Immature natural killer cell (primary cell): ENCODE results near the gene GMNN. TPM values are rescaled to one million over a fixed set of nuclear protein-coding genes. Genes with fewer than 3 reads are reported as not detected.

ENCODE experiments used
- DNase-seq, 3 donors: peaks; one replicate each; pipeline ENCODE4 v3.0.0; 2022; ENCODE audit warnings: mixed read lengths in 1 of 3
- H3K27ac Mint-ChIP-seq, 6 donors: one replicate each; pipeline ENCODE4 v1.8.0; 2020; ENCODE audit warnings: mixed read lengths in 6 of 6, mild to moderate bottlenecking in 5 of 6, inconsistent platforms in 4 of 6, moderate library complexity in 3 of 6
- H3K27me3 Mint-ChIP-seq, 3 donors: one replicate each; pipeline ENCODE4 v1.8.0; 2020 to 2021; ENCODE audit warnings: low read depth in 3 of 3, mild to moderate bottlenecking in 3 of 3, mixed read lengths in 3 of 3, moderate library complexity in 3 of 3, inconsistent platforms in 1 of 3
- H3K36me3 Mint-ChIP-seq, 3 donors: one replicate each; pipeline ENCODE4 v1.8.0; 2020; ENCODE audit warnings: mixed read lengths in 3 of 3, inconsistent platforms in 2 of 3, mild to moderate bottlenecking in 2 of 3
- H3K4me1 Mint-ChIP-seq, 2 donors: one replicate each; pipeline ENCODE4 v1.8.0; 2020; ENCODE audit warnings: inconsistent platforms in 2 of 2, mild to moderate bottlenecking in 2 of 2, mixed read lengths in 2 of 2, moderate library complexity in 1 of 2
- H3K4me3 Mint-ChIP-seq, 5 donors: one replicate each; pipeline ENCODE4 v1.8.0; 2020; ENCODE audit warnings: mild to moderate bottlenecking in 5 of 5, mixed read lengths in 5 of 5, inconsistent platforms in 3 of 5, moderate library complexity in 3 of 5
- H3K9me3 Mint-ChIP-seq, 6 donors: one replicate each; pipeline ENCODE4 v1.8.0; 2020; ENCODE audit warnings: mild to moderate bottlenecking in 6 of 6, mixed read lengths in 6 of 6, inconsistent platforms in 4 of 6, moderate library complexity in 3 of 6
- polyA plus RNA-seq, 3 donors: library from polyadenylated mRNA; unstranded; fragments of 300-500 nt; fragmentation: Illumina TruSeq; gene quantifications; one replicate each; pipeline ENCODE4 v1.2.3, GENCODE V29; 2021

The GMNN gene
- polyA plus RNA-seq, 3 donors from 2014 or later: 5.1 to 9.6 (median 5.2) TPM

GRCh38 chr6:24827970-24828369 lies 53.2 kb downstream of the GMNN start:
- Mint-ChIP-seq H3K27me3 (peaks cover 0 to 34% (median 2%) of the 10 kb centered on the region in 3 donors), H3K4me3 (no peak overlapping the region), H3K9me3 (no peaks in the 10 kb centered on the region), H3K36me3 (peaks cover 24 to 70% (median 54%) of the 10 kb centered on the region in 3 donors), H3K4me1 (peaks cover 16 to 49% of the 10 kb centered on the region in 2 donors), H3K27ac (peak overlapping the region in 5 of 6 donors; percentile 51 to 68 (median 64))
- DNase-seq: no peak

GRCh38 chr6:24829657-24830056 lies 54.9 kb downstream of the GMNN start:
- DNase-seq: no peak
- H3K27ac Mint-ChIP-seq: peak overlapping the region in 2 of 6 donors; percentile 49 to 59
- peaks cover 2 to 38% (median 6%) of the 10 kb centered on the region in 3 donors for H3K27me3 Mint-ChIP-seq
- no peak overlapping the region for H3K4me3 Mint-ChIP-seq
- no peaks in the 10 kb centered on the region for H3K9me3 Mint-ChIP-seq
- H3K36me3 Mint-ChIP-seq: peaks cover 29 to 76% (median 57%) of the 10 kb centered on the region in 3 donors
- peaks cover 22 to 51% of the 10 kb centered on the region in 2 donors for H3K4me1 Mint-ChIP-seq

GRCh38 chr6:24831771-24832716 lies 57.3 kb downstream of the GMNN start:
- H3K4me3 Mint-ChIP-seq: no peak overlapping the region
- H3K36me3 Mint-ChIP-seq: peaks cover 31 to 89% (median 61%) of the 10 kb centered on the region in 3 donors
- H3K27ac Mint-ChIP-seq: peak overlapping the region; percentile 28 to 89 (median 69)
- no peak for DNase-seq
- peaks cover 2 to 50% (median 12%) of the 10 kb centered on the region in 3 donors for H3K27me3 Mint-ChIP-seq
- peaks cover 33 to 66% of the 10 kb centered on the region in 2 donors for H3K4me1 Mint-ChIP-seq
- no peaks in the 10 kb centered on the region for H3K9me3 Mint-ChIP-seq

- Mint-ChIP-seq H3K27ac (peak overlapping the region; percentile 28 to 89 (median 69)), H3K9me3 (no peaks in the 10 kb centered on the region), H3K4me3 (no peak overlapping the region), H3K4me1 (peaks cover 36 to 65% of the 10 kb centered on the region in 2 donors), H3K36me3 (peaks cover 34 to 86% (median 54%) of the 10 kb centered on the region in 3 donors), H3K27me3 (peaks cover 2 to 56% (median 12%) of the 10 kb centered on the region in 3 donors)
- no peak for DNase-seq
These were observed 58.1 kb downstream of the GMNN start for GRCh38 chr6:24832794-24833193.

GRCh38 chr6:24833711-24834386 lies 59.1 kb downstream of the GMNN start:
- Mint-ChIP-seq H3K27ac (peak overlapping the region; percentile 67 to 89 (median 74)), H3K36me3 (peaks cover 39 to 83% (median 51%) of the 10 kb centered on the region in 3 donors), H3K27me3 (peaks cover 3 to 58% (median 12%) of the 10 kb centered on the region in 3 donors), H3K4me3 (no peak overlapping the region), H3K9me3 (no peaks in the 10 kb centered on the region), H3K4me1 (peaks cover 39 to 69% of the 10 kb centered on the region in 2 donors)
- no peak for DNase-seq

Other genes starting within 250 kb of the GMNN start
- gene KIAA0319, start 128.7 kb upstream of the GMNN start, polyA plus RNA-seq: not detected
- 10 to 100 TPM; 40.6 to 49.7 (median 46.5) TPM for gene TDP2, start 108.0 kb upstream of the GMNN start, polyA plus RNA-seq
- 10 to 100 TPM in 2 of 3 donors, 1 to 10 TPM in 1; 6.2 to 17.1 (median 16.5) TPM for gene ACOT13, start 107.9 kb upstream of the GMNN start, polyA plus RNA-seq
- 100 to 1,000 TPM in 1 of 3 donors, 10 to 100 TPM in 2; 63.0 to 140 (median 96.4) TPM for gene C6orf62, start 55.8 kb upstream of the GMNN start, polyA plus RNA-seq
- gene ARMH2, start 24.0 kb downstream of the GMNN start, polyA plus RNA-seq: not detected
- gene RIPOR2, start 161.0 kb downstream of the GMNN start, polyA plus RNA-seq: 100 to 1,000 TPM; 262 to 392 (median 334) TPM